HCT116 (cell line): ENCODE data around the gene CDC14B.

Source experiments
- EZH2 ChIP-seq: fragments of 200-600 bp; sonication (generic); IDR thresholded peaks from 2 replicates; pipeline ENCODE4 v1.6.1; 2017; ENCODE audit warnings: antibody characterized with exemption, mixed run types
- EZH2phosphoT487 ChIP-seq: fragments of 200-600 bp; IDR thresholded peaks from 2 replicates; pipeline ENCODE4 v1.6.1; 2018; ENCODE audit warnings: antibody characterized with exemption, borderline replicate concordance
- POLR2A ChIP-seq: IDR thresholded peaks from 2 replicates; pipeline ENCODE4 v1.7.0; 2011; ENCODE audit warnings: borderline replicate concordance; ENCODE audit not compliant: insufficient read depth, insufficient read length; ENCODE audit errors: extremely low read depth
- POLR2AphosphoS5 ChIP-seq: IDR thresholded peaks from 2 replicates; pipeline ENCODE4 v1.6.1; 2011; ENCODE audit warnings: mild to moderate bottlenecking, low read depth, low read length, moderate library complexity
- ZFX ChIP-seq: fragments of 450-650 bp; IDR thresholded peaks from 2 replicates; pipeline ENCODE4 v1.6.1; 2017
- ZNF274 ChIP-seq: fragments of 200-500 bp; sonication (Bioruptor generic); IDR thresholded peaks from 2 replicates; pipeline ENCODE4 v1.6.1; 2014; ENCODE audit warnings: mild to moderate bottlenecking, low read depth, low read length, inconsistent platforms
- TF ChIP-seq, protein P1 (sequence below), 3 experiments: fragments of 200-600 bp in 1 of 3; sonication (generic) in 1 of 3; IDR thresholded peaks in 2 of 3; conservative IDR thresholded peaks in 1 of 3; 2 replicates each; pipeline ENCODE4 v1.5.1; 2012 to 2017; ENCODE audit warnings: low read depth in 2 of 3, low read length in 2 of 3, antibody characterized with exemption in 1 of 3, borderline replicate concordance in 1 of 3, control low read depth in 1 of 3, mild to moderate bottlenecking in 1 of 3, mixed read lengths in 1 of 3, mixed run types in 1 of 3, moderate library complexity in 1 of 3; ENCODE audit not compliant: insufficient read depth in 1 of 3
- TF ChIP-seq, protein P2 (sequence below): IDR thresholded peaks from 2 replicates; pipeline ENCODE4 v1.6.1; 2012; ENCODE audit warnings: low read depth

- no peak for TF ChIP-seq ZFX
- TF ChIP-seq, protein P1, sequence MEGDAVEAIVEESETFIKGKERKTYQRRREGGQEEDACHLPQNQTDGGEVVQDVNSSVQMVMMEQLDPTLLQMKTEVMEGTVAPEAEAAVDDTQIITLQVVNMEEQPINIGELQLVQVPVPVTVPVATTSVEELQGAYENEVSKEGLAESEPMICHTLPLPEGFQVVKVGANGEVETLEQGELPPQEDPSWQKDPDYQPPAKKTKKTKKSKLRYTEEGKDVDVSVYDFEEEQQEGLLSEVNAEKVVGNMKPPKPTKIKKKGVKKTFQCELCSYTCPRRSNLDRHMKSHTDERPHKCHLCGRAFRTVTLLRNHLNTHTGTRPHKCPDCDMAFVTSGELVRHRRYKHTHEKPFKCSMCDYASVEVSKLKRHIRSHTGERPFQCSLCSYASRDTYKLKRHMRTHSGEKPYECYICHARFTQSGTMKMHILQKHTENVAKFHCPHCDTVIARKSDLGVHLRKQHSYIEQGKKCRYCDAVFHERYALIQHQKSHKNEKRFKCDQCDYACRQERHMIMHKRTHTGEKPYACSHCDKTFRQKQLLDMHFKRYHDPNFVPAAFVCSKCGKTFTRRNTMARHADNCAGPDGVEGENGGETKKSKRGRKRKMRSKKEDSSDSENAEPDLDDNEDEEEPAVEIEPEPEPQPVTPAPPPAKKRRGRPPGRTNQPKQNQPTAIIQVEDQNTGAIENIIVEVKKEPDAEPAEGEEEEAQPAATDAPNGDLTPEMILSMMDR (IDR thresholded peaks at IDR 0.05 in 2 of 3, conservative IDR thresholded peaks at IDR 0.05 in 1 of 3; ENCODE audit: borderline replicate concordance in 1 of 3, insufficient read depth in 1 of 3, low read depth in 2 of 3, low read length in 2 of 3) = no peak
- TF ChIP-seq ZNF274 = no peak
- TF ChIP-seq POLR2AphosphoS5 = no peak
- no peak for TF ChIP-seq EZH2
- TF ChIP-seq POLR2A = no peak
- TF ChIP-seq, protein P2, sequence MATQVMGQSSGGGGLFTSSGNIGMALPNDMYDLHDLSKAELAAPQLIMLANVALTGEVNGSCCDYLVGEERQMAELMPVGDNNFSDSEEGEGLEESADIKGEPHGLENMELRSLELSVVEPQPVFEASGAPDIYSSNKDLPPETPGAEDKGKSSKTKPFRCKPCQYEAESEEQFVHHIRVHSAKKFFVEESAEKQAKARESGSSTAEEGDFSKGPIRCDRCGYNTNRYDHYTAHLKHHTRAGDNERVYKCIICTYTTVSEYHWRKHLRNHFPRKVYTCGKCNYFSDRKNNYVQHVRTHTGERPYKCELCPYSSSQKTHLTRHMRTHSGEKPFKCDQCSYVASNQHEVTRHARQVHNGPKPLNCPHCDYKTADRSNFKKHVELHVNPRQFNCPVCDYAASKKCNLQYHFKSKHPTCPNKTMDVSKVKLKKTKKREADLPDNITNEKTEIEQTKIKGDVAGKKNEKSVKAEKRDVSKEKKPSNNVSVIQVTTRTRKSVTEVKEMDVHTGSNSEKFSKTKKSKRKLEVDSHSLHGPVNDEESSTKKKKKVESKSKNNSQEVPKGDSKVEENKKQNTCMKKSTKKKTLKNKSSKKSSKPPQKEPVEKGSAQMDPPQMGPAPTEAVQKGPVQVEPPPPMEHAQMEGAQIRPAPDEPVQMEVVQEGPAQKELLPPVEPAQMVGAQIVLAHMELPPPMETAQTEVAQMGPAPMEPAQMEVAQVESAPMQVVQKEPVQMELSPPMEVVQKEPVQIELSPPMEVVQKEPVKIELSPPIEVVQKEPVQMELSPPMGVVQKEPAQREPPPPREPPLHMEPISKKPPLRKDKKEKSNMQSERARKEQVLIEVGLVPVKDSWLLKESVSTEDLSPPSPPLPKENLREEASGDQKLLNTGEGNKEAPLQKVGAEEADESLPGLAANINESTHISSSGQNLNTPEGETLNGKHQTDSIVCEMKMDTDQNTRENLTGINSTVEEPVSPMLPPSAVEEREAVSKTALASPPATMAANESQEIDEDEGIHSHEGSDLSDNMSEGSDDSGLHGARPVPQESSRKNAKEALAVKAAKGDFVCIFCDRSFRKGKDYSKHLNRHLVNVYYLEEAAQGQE = no peak
- TF ChIP-seq EZH2phosphoT487 = no peak
These were observed 132.6 kb downstream of the CDC14B start for GRCh38 chr9:96487029-96487396.
